Measurements from ENCODE around the gene GRID1.

GRCh38 chr10:86247073-86247472 lies 119.5 kb downstream of the GRID1 start:
- no peak for TF ChIP-seq RBBP5 (conservative IDR thresholded peaks at IDR 0.05)
- no peak for TF ChIP-seq JUNB (IDR thresholded peaks at IDR 0.05)
- TF ChIP-seq EGR1 (IDR thresholded peaks at IDR 0.05; ENCODE audit: borderline replicate concordance in 1 of 2, low read depth in 2 of 2, low read length in 2 of 2): no peak
